Upper lobe of right lung (tissue), 1 donor: ENCODE results near the gene OSGEP. TPM values are rescaled to one million over a fixed set of nuclear protein-coding genes. Genes with fewer than 3 reads are reported as not detected.

ENCODE experiments used
- ATAC-seq: fragments of 200-7000 bp; cut with Tn5 transposase; one replicate; pipeline ENCODE4 v1.9.1; 2020; ENCODE audit warnings: mild to moderate bottlenecking, moderate library complexity
- DNase-seq: peaks from one replicate; pipeline ENCODE4 v3.0.0-alpha.2; 2020
- H3K27ac ChIP-seq: fragments of 200-600 bp; one replicate; pipeline ENCODE4 v1.8.0; 2022
- H3K27me3 ChIP-seq: fragments of 200-600 bp; one replicate; pipeline ENCODE4 v1.8.0; 2022; ENCODE audit warnings: mild to moderate bottlenecking
- H3K36me3 ChIP-seq: fragments of 200-600 bp; one replicate; pipeline ENCODE4 v1.8.0; 2022
- H3K4me1 ChIP-seq: fragments of 200-600 bp; one replicate; pipeline ENCODE4 v1.8.0; 2022
- H3K4me3 ChIP-seq: fragments of 200-600 bp; one replicate; pipeline ENCODE4 v1.8.0; 2022; ENCODE audit warnings: mild to moderate bottlenecking
- H3K9me3 ChIP-seq: fragments of 200-600 bp; one replicate; pipeline ENCODE4 v1.8.0; 2022
- CTCF ChIP-seq: fragments of 200-600 bp; IDR thresholded peaks from one replicate; pipeline ENCODE4 v1.8.0; 2022; ENCODE audit warnings: antibody characterized with exemption
- intact Hi-C: fragments of 100-400 bp; cut with DNase I; formaldehyde crosslinking; loops from one replicate; pipeline ENCODE4 v1.11.0; 2022
- total RNA-seq: library from RNA; stranded (reverse); fragmentation: NEBNext Ultra II Directional; extraction: Animal tissue kit (Norgen Biotek cat#: 25700); gene quantifications from one replicate; pipeline ENCODE4 v1.2.1, GENCODE V29; 2021
- donor health status: DM: no; HTN: yes; CAD: no; lungs with severe emphysema.

Gene OSGEP
- total RNA-seq, 1 donor from 2014 or later = 33.8 TPM

- no peak overlapping the region for H3K4me3 ChIP-seq
- H3K9me3 ChIP-seq = no peaks in the 10 kb centered on the region
- H3K27me3 ChIP-seq = no peaks in the 10 kb centered on the region
- H3K27ac ChIP-seq = no peak overlapping the region
- H3K36me3 ChIP-seq = peaks cover 97% of the 10 kb centered on the region
- no peak for TF ChIP-seq CTCF
- intact Hi-C loops = no loop called here
- DNase-seq (no peak), ATAC-seq (no peak)
- H3K4me1 ChIP-seq = no peaks in the 10 kb centered on the region
These were observed 54.0 kb downstream of the OSGEP start for GRCh38 chr14:20400589-20400964.

GRCh38 chr14:20397511-20397910 is 57.1 kb downstream of the OSGEP start:
- Histone ChIP-seq H3K27me3 (no peaks in the 10 kb centered on the region), H3K4me3 (no peak overlapping the region), H3K27ac (no peak overlapping the region), H3K36me3 (peaks cover 99% of the 10 kb centered on the region), H3K4me1 (no peaks in the 10 kb centered on the region), H3K9me3 (no peaks in the 10 kb centered on the region)
- TF ChIP-seq CTCF = no peak
- intact Hi-C loops = no loop called here
- no peak for ATAC-seq
- no peak for DNase-seq

Other genes starting within 250 kb of the OSGEP start
- gene OR11H6, start 231.1 kb downstream of the OSGEP start, total RNA-seq = not detected
- not detected for gene OR11H7, start 225.8 kb downstream of the OSGEP start, total RNA-seq
- gene OR11H4, start 215.5 kb downstream of the OSGEP start, total RNA-seq = not detected
- gene TTC5, start 148.9 kb downstream of the OSGEP start, total RNA-seq = 15.6 TPM
- gene CCNB1IP1, start 121.5 kb downstream of the OSGEP start, total RNA-seq = 37.9 TPM
- gene PARP2, start 111.2 kb downstream of the OSGEP start, total RNA-seq = 15.6 TPM
- 48.9 TPM for gene TEP1, start 41.3 kb downstream of the OSGEP start, total RNA-seq
- gene KLHL33, start 18.6 kb downstream of the OSGEP start, total RNA-seq = 0.29 TPM
- gene APEX1, start 414 bp upstream of the OSGEP start, total RNA-seq = 101 TPM
- gene PIP4P1, start 6.6 kb upstream of the OSGEP start, total RNA-seq = 40.2 TPM
- 32.8 TPM for gene PNP, start 14.6 kb upstream of the OSGEP start, total RNA-seq
- gene RNASE10, start 50.7 kb upstream of the OSGEP start, total RNA-seq = 0.58 TPM
- gene RNASE9, start 106.2 kb upstream of the OSGEP start, total RNA-seq = not detected
- not detected for gene RNASE11, start 133.2 kb upstream of the OSGEP start, total RNA-seq
- gene RNASE12, start 136.6 kb upstream of the OSGEP start, total RNA-seq = not detected
- not detected for gene OR6S1, start 186.9 kb upstream of the OSGEP start, total RNA-seq
- gene RNASE4, start 229.7 kb upstream of the OSGEP start, total RNA-seq = 42.5 TPM
- 28.1 TPM for gene ANG, start 234.0 kb upstream of the OSGEP start, total RNA-seq